Brain pericyte (primary cell): ENCODE measurements around the gene WIZ.

ENCODE experiments used
- DNase-seq: peaks from one replicate; pipeline ENCODE4 v3.0.0-alpha.2; 2012; ENCODE audit warnings: low read depth, low spot score

WIZ gene

GRCh38 chr19:15444505-15445226, 5.1 kb downstream of the WIZ start:
- DNase-seq = no peak

GRCh38 chr19:15443838-15444237, 5.9 kb downstream of the WIZ start:
- no peak for DNase-seq

DNA sequence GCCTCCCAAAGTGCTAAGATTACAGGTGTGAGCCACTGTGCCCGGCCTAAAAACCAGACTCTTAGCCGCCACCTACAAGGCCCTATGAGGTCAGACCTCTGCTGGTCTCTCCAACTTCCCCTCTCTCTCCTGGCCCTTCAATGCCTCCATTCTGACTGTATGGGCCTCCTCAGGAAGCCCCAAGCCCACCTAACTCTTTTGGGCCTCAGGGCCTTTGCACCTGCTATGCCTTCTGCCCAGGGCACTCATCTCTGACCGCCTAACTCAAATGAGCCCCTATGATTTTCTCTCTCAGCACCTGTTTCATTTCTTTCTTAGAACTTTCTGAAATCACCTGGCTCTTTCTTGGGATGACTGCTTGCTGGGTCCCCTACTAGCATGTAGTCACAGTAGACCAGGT, 6.4 kb downstream of the WIZ start:
- no peak for DNase-seq

DNA sequence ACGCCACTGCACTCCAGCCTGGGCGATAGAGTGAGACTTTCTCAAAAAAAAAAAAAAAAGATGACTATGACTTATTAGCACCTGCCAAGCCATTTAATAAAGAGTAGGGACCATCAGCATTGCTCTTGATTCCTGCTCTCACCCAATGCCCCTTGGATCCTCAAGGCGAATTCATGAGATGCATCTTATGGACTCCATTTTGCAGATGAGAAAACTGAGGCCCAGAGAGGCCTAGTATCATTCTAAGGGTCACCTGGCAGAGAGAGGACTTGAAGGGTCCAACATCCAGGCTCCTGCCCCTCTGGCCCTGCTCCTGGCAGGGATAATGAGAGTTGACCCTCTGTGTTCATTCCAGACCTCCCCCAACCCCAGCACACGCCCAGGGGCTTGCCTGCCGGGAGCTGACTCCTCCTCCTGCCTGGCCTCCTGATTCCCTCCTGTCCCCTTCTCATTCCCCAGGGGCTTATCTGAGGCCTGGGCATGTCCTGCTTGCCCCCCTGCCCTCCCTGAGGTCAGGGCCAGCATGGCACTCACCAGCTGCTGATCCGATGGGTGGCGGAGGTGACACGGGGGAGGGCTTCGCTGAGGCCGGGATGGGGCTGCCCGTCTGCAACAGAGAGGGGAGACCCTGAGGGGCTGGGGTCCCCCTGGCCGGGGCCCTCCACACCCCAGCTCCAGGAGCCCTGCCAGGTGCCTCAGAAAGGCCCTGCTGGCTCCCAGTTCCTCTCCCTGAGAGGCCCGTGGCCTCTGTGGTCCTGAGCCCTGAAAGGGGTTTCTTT, 7.4 kb downstream of the WIZ start:
- DNase-seq = no peak

DNA sequence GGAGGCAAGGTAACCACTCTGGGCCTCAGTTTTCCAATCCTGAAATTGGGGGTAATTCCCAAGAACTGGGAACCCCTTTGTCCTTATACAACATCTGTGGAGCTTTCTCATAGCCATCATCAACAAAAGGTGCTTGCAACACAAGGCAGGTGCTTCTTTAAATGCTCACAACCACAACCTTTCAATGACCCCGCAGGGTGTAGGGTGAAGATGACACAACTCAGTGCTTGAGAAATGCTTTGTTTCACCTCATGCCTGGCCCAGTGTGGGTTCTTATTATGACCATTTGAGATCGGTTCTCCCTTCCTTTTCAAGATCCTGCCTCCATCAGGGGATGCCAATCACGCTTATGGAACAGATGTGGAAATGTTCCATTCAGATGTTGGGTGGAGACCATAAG, 8.4 kb downstream of the WIZ start:
- DNase-seq = no peak

DNA sequence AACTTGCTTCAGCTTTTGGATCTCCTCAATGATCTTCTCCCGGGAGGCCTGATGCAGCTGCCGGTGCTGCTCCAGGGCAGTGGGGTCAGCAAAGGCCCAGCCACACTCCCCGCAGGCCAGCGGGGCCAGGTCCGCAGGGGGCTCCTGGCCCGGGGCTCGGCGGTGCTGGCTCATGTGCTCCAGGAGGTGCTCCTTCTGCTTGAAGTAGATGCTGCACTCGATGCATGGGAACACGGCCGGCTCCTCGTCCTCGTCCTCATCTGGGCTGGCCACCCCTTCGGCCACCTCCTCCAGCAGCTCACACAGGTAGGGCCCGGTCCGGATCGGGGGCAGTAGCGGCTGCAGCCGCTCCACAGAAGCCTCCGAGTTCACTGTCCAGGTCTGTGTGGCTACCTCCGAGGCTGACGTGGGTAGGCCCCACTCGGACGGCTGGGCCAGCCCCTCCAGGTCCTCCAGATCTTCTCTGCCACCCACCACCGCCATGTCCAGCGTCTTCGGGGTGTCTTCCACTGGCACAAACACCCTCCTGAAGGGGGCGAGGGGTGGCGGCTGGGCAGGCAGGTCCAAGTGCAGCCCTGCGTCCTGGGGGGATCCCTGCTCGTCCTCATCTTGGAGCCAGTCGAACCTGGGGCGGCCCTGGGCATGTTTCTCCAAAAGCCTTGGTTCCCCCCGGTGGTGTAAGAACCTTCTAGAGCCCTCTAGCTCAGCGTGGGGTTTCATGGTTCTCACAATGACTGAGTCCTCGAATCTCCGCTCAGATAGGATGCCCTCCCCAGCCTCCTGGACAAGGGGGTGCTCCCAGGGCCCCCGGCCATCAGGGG, 9.7 kb downstream of the WIZ start:
- DNase-seq = no peak

DNA sequence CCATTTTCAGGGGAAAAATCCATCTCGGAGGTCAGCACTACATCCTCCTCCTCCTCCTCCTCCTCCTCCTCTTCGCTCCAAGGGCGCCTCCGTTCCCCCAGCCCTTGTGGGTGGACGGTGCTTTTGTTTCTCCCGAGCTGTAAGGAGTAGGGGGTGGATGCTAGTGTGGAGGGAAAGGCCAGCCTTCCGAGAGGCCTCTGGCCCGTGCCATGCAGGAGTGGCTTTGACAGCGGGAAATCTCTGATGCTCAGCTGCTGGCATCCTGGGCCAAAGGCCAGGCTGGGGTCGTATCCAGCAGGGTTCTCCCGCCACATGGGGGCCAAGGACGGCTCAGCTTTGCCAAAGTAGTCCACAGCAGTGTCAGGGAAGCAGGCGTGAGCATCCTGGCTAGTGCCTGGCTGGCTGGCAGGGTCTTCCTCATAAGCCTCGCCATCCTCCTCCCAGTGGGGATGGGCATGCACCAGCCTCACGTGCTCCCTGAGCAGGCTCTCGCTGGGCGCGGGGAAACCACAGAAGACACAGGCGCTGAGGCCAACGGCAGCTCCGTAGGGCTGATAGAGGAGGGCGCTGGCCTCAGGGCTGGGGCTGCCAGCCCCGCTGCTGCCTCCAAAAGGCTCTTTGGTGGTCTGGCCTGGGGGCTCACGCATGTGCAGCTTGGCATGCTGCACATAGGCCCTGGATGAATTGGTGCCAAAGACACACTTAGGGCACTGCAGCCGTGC, 10.5 kb downstream of the WIZ start:
- no peak for DNase-seq

DNA sequence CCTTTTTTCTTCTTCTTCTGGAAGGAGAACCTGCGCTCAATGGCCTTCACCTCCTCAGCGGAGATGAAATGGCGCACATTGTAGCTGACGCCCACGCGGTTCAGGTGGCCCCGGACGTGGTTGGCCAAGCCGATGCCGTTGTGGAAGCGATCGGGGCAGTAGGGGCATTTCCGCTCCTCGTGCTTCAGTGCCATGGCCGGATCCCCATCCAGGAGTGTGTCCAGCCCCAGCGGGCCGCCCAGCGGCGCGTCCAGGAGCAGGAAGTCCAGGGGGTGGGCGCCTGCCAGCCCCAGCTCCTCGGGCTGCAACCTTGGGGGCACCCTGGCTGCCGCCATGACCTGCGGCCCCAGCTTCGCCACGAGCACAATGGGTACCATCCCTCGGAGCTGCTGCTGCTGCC, 11.2 kb downstream of the WIZ start:
- DNase-seq = no peak

DNA sequence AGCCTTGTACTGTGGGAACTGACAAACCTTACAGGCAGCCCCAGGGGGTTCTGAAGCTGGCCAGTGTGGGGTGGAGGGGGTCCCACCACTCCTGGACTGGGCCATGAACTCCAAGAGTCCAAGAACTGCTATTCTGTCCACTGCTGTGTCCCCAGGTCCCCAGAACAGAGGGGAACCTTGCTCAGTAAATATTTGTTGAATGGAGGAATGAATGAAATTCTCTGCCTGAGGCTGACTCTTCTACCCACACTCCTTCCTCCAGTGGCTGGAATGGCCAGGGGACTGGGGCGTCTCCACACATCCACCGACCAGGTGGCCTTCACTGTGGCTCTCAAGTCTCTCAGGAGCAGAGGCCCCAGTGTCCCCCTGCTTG, 11.6 kb downstream of the WIZ start:
- no peak for DNase-seq

DNA sequence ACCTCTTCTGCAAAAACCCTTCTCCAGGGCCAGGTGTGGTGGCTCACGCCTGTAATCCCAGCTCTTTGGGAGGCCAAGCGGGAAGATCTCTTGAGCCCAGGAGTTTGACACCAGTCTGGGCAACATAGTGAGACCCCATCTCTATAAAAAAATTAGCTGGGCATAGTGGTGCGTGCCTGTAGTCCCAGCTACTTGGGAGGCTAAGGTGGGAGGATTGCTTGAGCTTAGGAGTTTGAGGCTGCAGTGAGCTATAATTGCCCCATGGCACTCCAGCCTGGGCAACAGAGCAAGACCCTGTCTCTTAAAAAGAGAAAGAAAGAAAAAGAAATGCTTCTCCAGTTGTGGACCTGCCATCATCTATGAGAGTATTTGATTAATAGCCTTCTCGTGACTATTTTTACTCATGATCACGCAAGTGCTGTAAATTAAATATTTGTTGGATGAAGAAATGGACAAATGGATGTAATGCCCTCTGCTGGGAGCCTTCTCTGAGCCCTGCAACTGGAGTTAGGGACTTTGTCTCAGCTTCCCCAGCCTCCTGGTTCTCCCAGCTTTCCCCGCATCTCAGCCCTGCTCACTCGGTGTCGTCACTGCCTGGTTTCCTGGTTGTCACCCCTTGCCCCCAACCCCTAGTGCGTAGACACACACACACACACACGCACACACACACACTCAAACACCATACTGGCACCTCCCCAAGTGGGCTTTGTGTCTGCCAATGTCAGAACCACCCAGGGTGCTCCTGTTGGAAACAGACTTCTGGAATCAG, 12.2 kb downstream of the WIZ start:
- no peak for DNase-seq

- DNase-seq = no peak
Measured at GRCh38 chr19:15436826-15437110, 13.0 kb downstream of the WIZ start.

DNA sequence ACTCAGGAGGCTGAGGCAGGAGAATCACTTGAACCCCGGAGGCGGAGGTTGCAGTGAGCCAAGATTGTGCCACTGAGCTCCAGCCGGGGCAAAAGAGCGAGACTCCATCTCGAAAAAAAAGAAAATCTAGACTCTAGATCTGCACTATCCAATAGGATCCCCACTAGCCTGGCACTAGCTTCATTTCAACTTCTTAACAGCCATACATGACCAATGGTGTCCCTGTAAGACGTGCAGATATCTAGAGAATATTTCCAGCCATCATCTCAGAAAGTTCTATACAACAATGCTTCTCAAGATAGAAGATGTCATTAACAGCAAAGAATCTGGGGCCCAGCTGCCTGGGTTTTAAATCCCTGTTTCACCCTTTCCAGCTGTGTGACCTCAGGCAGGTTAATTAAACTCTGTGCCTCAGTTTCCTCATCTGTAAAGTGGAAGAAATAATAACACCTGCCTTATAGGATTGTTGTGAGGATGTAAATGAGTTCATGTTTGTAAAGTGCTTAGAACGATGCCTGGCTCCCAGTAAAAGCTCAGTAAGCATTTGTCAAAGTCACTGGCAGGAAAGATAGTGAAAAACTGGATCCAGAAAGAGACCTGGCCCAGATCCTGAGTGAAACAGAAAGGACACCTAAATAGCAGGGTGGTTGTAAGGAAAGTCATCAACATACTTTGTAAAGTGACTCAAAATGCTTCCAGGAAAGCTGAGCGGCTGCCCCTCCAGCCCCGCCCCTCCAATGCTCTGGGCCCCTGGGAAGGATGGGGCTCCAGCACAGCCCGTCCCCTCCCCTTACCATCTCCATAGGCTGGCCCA, 13.5 kb downstream of the WIZ start:
- no peak for DNase-seq

- no peak for DNase-seq
Measured at GRCh38 chr19:15433519-15434069, 16.2 kb downstream of the WIZ start.

DNA sequence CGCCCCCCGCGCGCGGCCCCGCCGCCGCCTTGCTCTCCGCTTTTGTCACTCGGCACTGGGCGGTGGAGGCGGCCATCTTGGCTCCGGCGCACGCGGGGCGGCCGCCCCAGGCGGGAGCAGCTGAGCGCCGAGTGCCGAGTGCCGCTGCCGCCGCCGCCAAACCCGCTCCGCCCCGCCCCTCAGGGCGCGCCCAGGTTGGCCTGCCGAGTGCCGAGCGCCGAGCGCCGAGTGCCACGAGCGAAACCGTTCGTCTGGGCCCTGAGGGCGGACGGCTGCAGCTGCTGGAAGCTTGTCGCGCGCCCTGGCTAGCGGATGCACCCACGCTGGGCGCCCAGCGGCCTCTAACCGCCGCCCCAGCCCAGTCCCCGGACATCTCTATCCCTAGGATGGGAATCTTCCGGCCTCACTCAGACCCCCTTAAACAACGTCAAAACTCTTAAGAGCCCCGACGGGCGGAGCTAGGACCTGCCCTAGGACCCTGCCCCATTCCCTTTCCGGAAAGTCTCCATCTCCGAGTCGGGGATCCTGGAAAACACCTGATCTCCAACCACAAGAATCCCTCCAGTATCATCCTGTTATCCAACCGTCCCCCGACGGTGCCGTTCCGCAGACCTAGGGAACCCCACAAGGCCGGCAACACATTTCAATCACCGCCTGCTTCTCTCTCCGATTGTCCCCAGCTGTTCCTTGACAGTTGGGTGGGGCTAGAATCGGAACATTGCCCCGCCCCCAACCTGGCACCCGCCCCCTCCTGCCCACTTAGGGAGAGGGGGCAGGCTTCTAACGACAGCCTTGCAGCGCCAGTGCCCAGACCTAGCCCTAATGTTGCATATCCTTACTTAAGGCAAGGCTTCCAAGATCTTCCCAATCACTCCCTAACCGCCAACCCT, 16.9 kb downstream of the WIZ start:
- peak; percentile 57 for DNase-seq

GRCh38 chr19:15432018-15432494, 17.7 kb downstream of the WIZ start:
- DNase-seq = no peak

- DNase-seq = no peak
Measured at GRCh38 chr19:15431396-15432017, 18.2 kb downstream of the WIZ start.

GRCh38 chr19:15430526-15431120, 19.1 kb downstream of the WIZ start:
- no peak for DNase-seq

DNA sequence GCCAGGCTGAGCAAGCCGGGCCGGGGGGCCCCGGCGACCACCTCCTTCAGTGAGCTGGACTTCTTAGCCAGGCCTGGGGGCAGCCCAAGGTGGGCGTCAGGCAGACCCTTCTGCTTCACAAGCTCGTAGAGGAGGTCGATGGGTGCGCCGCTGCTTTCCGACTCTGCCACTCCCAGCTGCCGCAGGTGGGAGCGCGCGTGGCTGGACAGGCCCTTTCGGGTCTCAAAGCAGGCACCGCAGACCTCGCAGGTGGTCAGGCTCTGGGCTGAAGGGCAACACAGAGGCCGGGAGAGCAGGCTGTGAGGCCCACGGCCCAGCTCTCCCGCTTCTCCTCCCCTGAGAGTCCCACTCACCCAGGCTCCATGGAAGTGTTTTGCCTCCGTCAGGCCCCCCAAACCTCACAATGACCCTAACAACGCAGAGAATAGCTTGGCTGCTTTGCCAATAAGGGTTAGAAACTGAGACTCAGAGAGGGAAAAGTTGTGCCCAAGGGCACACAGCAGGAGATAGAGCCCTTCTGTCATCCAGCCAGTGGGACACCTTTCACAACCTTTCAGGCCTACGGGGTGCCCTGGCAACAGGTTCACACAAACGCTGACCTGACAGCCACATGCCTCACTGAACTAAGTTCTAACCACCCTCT, 19.8 kb downstream of the WIZ start:
- no peak for DNase-seq
